ENCODE data around the gene TRPM4. TPM values are rescaled to one million over a fixed set of nuclear protein-coding genes. Genes with fewer than 3 reads are reported as not detected.

The TRPM4 gene
- total and polyA plus RNA-seq, 10 of the 15 experiments (the other 5 are each of a cell fraction or from before 2014, with no cell fraction given) = 0.10 to 0.64 (median 0.15) TPM; not detected in 7

GRCh38 chr19:49214701-49215100 lies 57.1 kb downstream of the TRPM4 start:
- CTCF ChIA-PET = interaction anchor here (0.6 to 1.5 kb wide), 5 partner anchors 11 to 163 kb away, joined by 3 to 4 read pairs (median 4); no protein-coding TSS in a partner anchor
- peaks cover 3% of the 10 kb centered on the region for H3K4me1 ChIP-seq (ENCODE audit: control insufficient read depth, insufficient read depth, low read length)
- in situ Hi-C loops (cut with MboI) = no loop called here
- no TSS peak for BruUV-seq (replicated peaks)
- WGBS (ENCODE audit: insufficient coverage, insufficient replicate concordance, low lambda C conversion rate, missing lambda C conversion rate) = 27% methylated on average over 9 of the region's 9 CpGs
- no peak overlapping the region for H2AFZ ChIP-seq (ENCODE audit: control insufficient read depth, low read depth, low read length)
- H3K36me3 ChIP-seq (ENCODE audit: control insufficient read depth in 2 of 2, insufficient read depth in 2 of 2, low read length in 1 of 2) = no peaks in the 10 kb centered on the region
- H3K4me3 ChIP-seq = 0 out of 2 replicates have a peak overlapping the region, but pooled peaks have one; percentile 36
- SMC1A ChIA-PET (ENCODE audit: uncharacterized antibody, unreplicated experiment) = interaction anchor here (0.6 kb wide), 1 partner anchor 56 kb away, joined by 3 read pairs; no protein-coding TSS in a partner anchor
- DNase-seq (ENCODE audit: low read depth, low spot score) (no peak), ATAC-seq (peak; percentile 87), FAIRE-seq (no peak)
- H3K4me2 ChIP-seq (ENCODE audit: control insufficient read depth, insufficient read depth) = no peak overlapping the region
- RAD21 ChIA-PET (ENCODE audit: unreplicated experiment) = interaction anchor here (0.7 to 1.6 kb wide), 2 partner anchors 16 to 372 kb away, joined by 3 to 5 read pairs; no protein-coding TSS in a partner anchor
- H3K79me2 ChIP-seq (ENCODE audit: control insufficient read depth, insufficient read depth, low read length) = no peaks in the 10 kb centered on the region
- no peak overlapping the region for H3K9ac ChIP-seq (ENCODE audit: control insufficient read depth, insufficient read depth, low read length)
- H4K20me1 ChIP-seq (ENCODE audit: control insufficient read depth, insufficient read depth) = no peaks in the 10 kb centered on the region
- peaks cover 0 to 2% of the 10 kb centered on the region in 2 experiments; a peak in 1 of 4 replicates for H3K27me3 ChIP-seq (replicated peaks in 1 of 2; ENCODE audit: control insufficient read depth in 2 of 2, insufficient read depth in 2 of 2, low read length in 1 of 2)
- H3K27ac ChIP-seq (ENCODE audit: control insufficient read depth, insufficient read depth) = no peak overlapping the region
- intact Hi-C loops (cut with micrococcal nuclease; ENCODE audit: unreplicated experiment) = no loop called here
- POLR2A ChIA-PET = interaction anchor here (0.5 to 0.6 kb wide), 2 partner anchors 31 to 91 kb away, joined by 3 read pairs; no protein-coding TSS in a partner anchor
- no peaks in the 10 kb centered on the region; the same call in 2 of the 3 replicates for H3K9me3 ChIP-seq (replicated peaks; ENCODE audit: control insufficient read depth, insufficient read depth, low read length)
- no peak for TF ChIP-seq MYC (IDR thresholded peaks at IDR 0.05; ENCODE audit: insufficient read depth, insufficient read length, insufficient replicate concordance, low read length, severe bottlenecking)
- no peak for TF ChIP-seq NR2F1 (conservative IDR thresholded peaks at IDR 0.05)
- no peak for TF ChIP-seq SMC3 (IDR thresholded peaks at IDR 0.05; ENCODE audit: borderline replicate concordance, low read length)
- TF ChIP-seq BCLAF1 (IDR thresholded peaks at IDR 0.05) = no peak
- no peak for TF ChIP-seq ZNF207 (IDR thresholded peaks at IDR 0.05; ENCODE audit: borderline replicate concordance)
- TF ChIP-seq PBX3 (IDR thresholded peaks at IDR 0.05; ENCODE audit: insufficient replicate concordance, low read depth, low read length) = peak; percentile 65
- no peak for TF ChIP-seq CHD2 (IDR thresholded peaks at IDR 0.05; ENCODE audit: borderline replicate concordance, low read depth, low read length)
- no peak for TF ChIP-seq SREBF1 (IDR thresholded peaks at IDR 0.05; ENCODE audit: low read length)
- TF ChIP-seq TCF7 (IDR thresholded peaks at IDR 0.05; ENCODE audit: borderline replicate concordance) = no peak
- TF ChIP-seq ATF7 (IDR thresholded peaks at IDR 0.05; ENCODE audit: low read depth) = no peak
- no peak for TF ChIP-seq CTCF (IDR thresholded peaks at IDR 0.05 in 2 of 3, conservative IDR thresholded peaks at IDR 0.05 in 1 of 3; ENCODE audit: control insufficient read depth in 2 of 3, extremely low read depth in 1 of 3, insufficient read depth in 1 of 3, low read depth in 3 of 3, low read length in 3 of 3)
- TF ChIP-seq NR2C2 (IDR thresholded peaks at IDR 0.05; ENCODE audit: borderline replicate concordance, control insufficient read depth, insufficient read length, low read depth) = no peak
- no peak for TF ChIP-seq HDGF (IDR thresholded peaks at IDR 0.05)
- no peak for TF ChIP-seq IRF5 (IDR thresholded peaks at IDR 0.05; ENCODE audit: borderline replicate concordance)
- TF ChIP-seq EP300 (IDR thresholded peaks at IDR 0.05; ENCODE audit: borderline replicate concordance in 1 of 2, control insufficient read depth in 1 of 2, low read depth in 2 of 2, low read length in 2 of 2) = no peak
- TF ChIP-seq ZNF24 (IDR thresholded peaks at IDR 0.05) = no peak
- no peak for TF ChIP-seq HDAC2 (IDR thresholded peaks at IDR 0.05)
